ENCODE results near the gene SOD3. TPM values are rescaled to one million over a fixed set of nuclear protein-coding genes. Genes with fewer than 3 reads are reported as not detected.

SOD3 gene
- total RNA-seq (ENCODE audit: unreplicated experiment), result 1.6 TPM
- long read RNA-seq, partial matches to known transcripts, result 0 of 5 reads
- long read RNA-seq, other reads (novel, unspliced or antisense), result 1 of 5 reads

GRCh38 chr4:24794916-24795665 is at the start of gene SOD3:
SOD3 (plus strand) TSS chr4:24795573; CDS start chr4:24799522, 3,949 bp downstream.
- Mint-ChIP-seq H3K4me1 (ENCODE audit: unreplicated experiment) (peaks cover 8% of the 10 kb centered on the region), H3K36me3 (ENCODE audit: low read depth, unreplicated experiment) (no peaks in the 10 kb centered on the region), H3K4me3 (ENCODE audit: unreplicated experiment) (peak within 1 kb of the TSS; percentile 78), H3K27ac (ENCODE audit: unreplicated experiment) (no peak within 1 kb of the TSS), H3K27me3 (ENCODE audit: unreplicated experiment) (peaks cover 1% of the 10 kb centered on the region), H3K9me3 (ENCODE audit: unreplicated experiment) (no peaks in the 10 kb centered on the region)
- DNase-seq (ENCODE audit: low spot score), result peak; percentile 60
- no peak for TF ChIP-seq CTCF (IDR thresholded peaks at IDR 0.05; ENCODE audit: unreplicated experiment)

- Mint-ChIP-seq H3K4me1 (ENCODE audit: unreplicated experiment) (no peaks in the 10 kb centered on the region), H3K4me3 (ENCODE audit: unreplicated experiment) (no peak overlapping the region), H3K27ac (ENCODE audit: unreplicated experiment) (no peak overlapping the region), H3K27me3 (ENCODE audit: unreplicated experiment) (peaks cover 1% of the 10 kb centered on the region), H3K9me3 (ENCODE audit: unreplicated experiment) (no peaks in the 10 kb centered on the region), H3K36me3 (ENCODE audit: low read depth, unreplicated experiment) (no peaks in the 10 kb centered on the region)
- TF ChIP-seq CTCF (IDR thresholded peaks at IDR 0.05; ENCODE audit: unreplicated experiment), result no peak
- DNase-seq (ENCODE audit: low spot score), result no peak
Measured at GRCh38 chr4:24747234-24747975, 48.0 kb upstream of the SOD3 start.

- no peaks in the 10 kb centered on the region for H3K4me1 Mint-ChIP-seq (ENCODE audit: unreplicated experiment)
- no peak overlapping the region for H3K27ac Mint-ChIP-seq (ENCODE audit: unreplicated experiment)
- no peak for DNase-seq (ENCODE audit: low spot score)
- peaks cover 1% of the 10 kb centered on the region for H3K27me3 Mint-ChIP-seq (ENCODE audit: unreplicated experiment)
- no peak overlapping the region for H3K4me3 Mint-ChIP-seq (ENCODE audit: unreplicated experiment)
- no peak for TF ChIP-seq CTCF (IDR thresholded peaks at IDR 0.05; ENCODE audit: unreplicated experiment)
- H3K36me3 Mint-ChIP-seq (ENCODE audit: low read depth, unreplicated experiment), result no peaks in the 10 kb centered on the region
- H3K9me3 Mint-ChIP-seq (ENCODE audit: unreplicated experiment), result no peaks in the 10 kb centered on the region
Measured at GRCh38 chr4:24748023-24748422, 47.4 kb upstream of the SOD3 start.

- peaks cover 1% of the 10 kb centered on the region for H3K27me3 Mint-ChIP-seq (ENCODE audit: unreplicated experiment)
- H3K9me3 Mint-ChIP-seq (ENCODE audit: unreplicated experiment), result no peaks in the 10 kb centered on the region
Measured at GRCh38 chr4:24748758-24749350, 46.5 kb upstream of the SOD3 start.

More at GRCh38 chr4:24748758-24749350, 46.5 kb upstream of the SOD3 start:
- Mint-ChIP-seq H3K4me3 (ENCODE audit: unreplicated experiment) (no peak overlapping the region), H3K36me3 (ENCODE audit: low read depth, unreplicated experiment) (no peaks in the 10 kb centered on the region), H3K27ac (ENCODE audit: unreplicated experiment) (no peak overlapping the region), H3K4me1 (ENCODE audit: unreplicated experiment) (no peaks in the 10 kb centered on the region)
- no peak for DNase-seq (ENCODE audit: low spot score)
- TF ChIP-seq CTCF (IDR thresholded peaks at IDR 0.05; ENCODE audit: unreplicated experiment), result no peak

Data from endothelial cell (in vitro differentiated cells).